GM19467 (cell line): ENCODE data around the gene DCAF16.
"Not testable (repeated sequence)": the region's sequence is repeated elsewhere in the genome, so short reads cannot be mapped to it uniquely, and the experiment has no call there.

Source experiments
- ATAC-seq: cut with Tn5 transposase; IDR thresholded peaks from one replicate; pipeline ENCODE4 v1.9.1; 2021; ENCODE audit warnings: mild to moderate bottlenecking, moderate library complexity; ENCODE audit not compliant: unreplicated experiment

The DCAF16 gene

GRCh38 chr4:17810260-17811077, at the start of gene DCAF16, which contains the start of gene NCAPG:
DCAF16 (minus strand) TSS chr4:17810757; CDS start chr4:17804141, 6,616 bp downstream.
NCAPG (plus strand) TSS chr4:17810979; CDS start chr4:17811078, 99 bp downstream.
- ATAC-seq, result peak; percentile 85

GRCh38 chr4:17859793-17860406, 49.3 kb upstream of the DCAF16 start:
- no peak for ATAC-seq

GRCh38 chr4:17854036-17854435, 43.5 kb upstream of the DCAF16 start:
- ATAC-seq, result no peak

GRCh38 chr4:17851959-17852358, 41.4 kb upstream of the DCAF16 start:
- ATAC-seq, result no peak

- ATAC-seq, result not testable (repeated sequence)
Observed at GRCh38 chr4:17850295-17850694, 39.7 kb upstream of the DCAF16 start.

- no peak for ATAC-seq
Observed at GRCh38 chr4:17846266-17846665, 35.7 kb upstream of the DCAF16 start.

GRCh38 chr4:17823871-17824669, 13.5 kb upstream of the DCAF16 start:
- no peak for ATAC-seq

- peak; percentile 60 for ATAC-seq
Observed at GRCh38 chr4:17817027-17817426, 6.5 kb upstream of the DCAF16 start.

- no peak for ATAC-seq
Observed at GRCh38 chr4:17816142-17816541, 5.6 kb upstream of the DCAF16 start.

GRCh38 chr4:17814140-17814539, 3.6 kb upstream of the DCAF16 start:
- no peak for ATAC-seq

GRCh38 chr4:17812801-17813200, 2.2 kb upstream of the DCAF16 start:
- ATAC-seq, result no peak

GRCh38 chr4:17812125-17812524, 1.6 kb upstream of the DCAF16 start:
- ATAC-seq, result no peak

GRCh38 chr4:17811078-17811603, 584 bp upstream of the DCAF16 start:
- peak; percentile 20 for ATAC-seq

GRCh38 chr4:17809667-17810066, 890 bp downstream of the DCAF16 start:
- no peak for ATAC-seq

- no peak for ATAC-seq
Observed at GRCh38 chr4:17807446-17807845, 3.1 kb downstream of the DCAF16 start.

GRCh38 chr4:17805580-17806155, 4.9 kb downstream of the DCAF16 start:
- ATAC-seq, result no peak

GRCh38 chr4:17797808-17798207, 12.7 kb downstream of the DCAF16 start:
- ATAC-seq, result no peak

- ATAC-seq, result no peak
Observed at GRCh38 chr4:17794730-17795129, 15.8 kb downstream of the DCAF16 start.

GRCh38 chr4:17788956-17789355, 21.6 kb downstream of the DCAF16 start:
- no peak for ATAC-seq

GRCh38 chr4:17787315-17787714, 23.2 kb downstream of the DCAF16 start:
- ATAC-seq, result no peak

- no peak for ATAC-seq
Observed at GRCh38 chr4:17786567-17786966, 24.0 kb downstream of the DCAF16 start.
